GM19025 (cell line): ENCODE data around the gene APBB2.
"Not testable (repeated sequence)": the region's sequence is repeated elsewhere in the genome, so short reads cannot be mapped to it uniquely, and the experiment has no call there.

ENCODE experiments used
- ATAC-seq: cut with Tn5 transposase; IDR thresholded peaks from one replicate; pipeline ENCODE4 v1.9.1; 2021; ENCODE audit warnings: mild to moderate bottlenecking, low read depth, moderate library complexity; ENCODE audit not compliant: unreplicated experiment

APBB2 gene

GRCh38 chr4:41039317-41039716, 175.0 kb downstream of the APBB2 start:
- no peak for ATAC-seq

DNA sequence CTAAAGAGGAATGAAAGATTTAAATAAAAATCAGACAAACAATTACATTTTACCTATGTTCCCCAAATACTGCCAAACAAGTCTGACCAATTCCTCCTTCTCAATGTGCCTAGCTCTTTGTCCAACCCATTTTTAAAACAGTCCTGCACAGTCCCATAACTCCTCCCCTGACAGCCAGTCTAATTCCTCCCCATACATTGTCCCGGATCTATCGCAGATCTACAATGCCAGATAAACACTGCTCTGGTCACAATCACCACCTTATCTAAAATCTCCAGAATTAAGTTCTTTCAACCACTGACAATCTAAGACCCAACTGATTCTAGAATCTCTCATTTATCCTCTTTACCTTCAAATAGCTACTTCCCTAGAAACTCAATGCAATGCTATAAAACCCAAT, 176.0 kb downstream of the APBB2 start:
- ATAC-seq: no peak

- no peak for ATAC-seq
Observed at GRCh38 chr4:41029098-41029497, 185.2 kb downstream of the APBB2 start.

- ATAC-seq: no peak
Observed at GRCh38 chr4:41028392-41029076, 185.8 kb downstream of the APBB2 start.

DNA sequence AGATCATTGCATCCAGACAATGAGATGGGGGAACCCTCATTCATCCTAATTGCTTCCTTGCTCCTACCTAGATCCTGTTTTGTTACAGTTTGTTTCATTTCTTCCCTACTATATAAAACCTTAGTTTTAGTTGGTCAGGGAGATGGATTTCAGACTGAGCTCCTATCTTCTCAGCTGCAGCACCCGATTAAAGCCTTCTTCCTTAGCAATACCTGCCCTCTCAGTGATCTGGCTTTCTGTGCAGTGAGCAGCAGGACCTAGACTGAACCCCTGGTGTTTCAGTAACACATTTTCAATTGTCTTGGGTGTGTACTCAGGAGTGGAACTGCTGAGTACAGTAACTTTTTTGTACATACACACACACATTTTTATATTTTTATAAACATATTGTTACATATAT, 187.4 kb downstream of the APBB2 start:
- ATAC-seq: no peak

DNA sequence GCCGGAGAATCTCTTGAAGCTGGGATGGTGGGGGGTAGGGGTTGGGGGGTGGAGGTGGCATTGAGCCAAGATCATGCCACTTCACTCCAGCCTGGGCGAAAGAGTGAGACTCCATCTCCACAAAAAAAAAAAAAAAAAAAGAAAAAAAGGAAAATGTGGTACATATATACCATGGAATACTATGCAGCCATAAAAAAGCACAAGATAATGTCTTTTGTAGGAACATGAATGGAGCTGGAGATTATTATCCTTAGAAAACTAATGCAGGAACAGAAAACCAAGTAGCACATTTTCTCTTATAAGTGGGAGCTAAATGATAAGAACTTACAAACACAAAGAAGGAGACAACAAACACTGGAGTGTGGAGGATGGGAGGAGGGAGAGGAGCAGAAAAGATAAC, 188.5 kb downstream of the APBB2 start:
- ATAC-seq: no peak

DNA sequence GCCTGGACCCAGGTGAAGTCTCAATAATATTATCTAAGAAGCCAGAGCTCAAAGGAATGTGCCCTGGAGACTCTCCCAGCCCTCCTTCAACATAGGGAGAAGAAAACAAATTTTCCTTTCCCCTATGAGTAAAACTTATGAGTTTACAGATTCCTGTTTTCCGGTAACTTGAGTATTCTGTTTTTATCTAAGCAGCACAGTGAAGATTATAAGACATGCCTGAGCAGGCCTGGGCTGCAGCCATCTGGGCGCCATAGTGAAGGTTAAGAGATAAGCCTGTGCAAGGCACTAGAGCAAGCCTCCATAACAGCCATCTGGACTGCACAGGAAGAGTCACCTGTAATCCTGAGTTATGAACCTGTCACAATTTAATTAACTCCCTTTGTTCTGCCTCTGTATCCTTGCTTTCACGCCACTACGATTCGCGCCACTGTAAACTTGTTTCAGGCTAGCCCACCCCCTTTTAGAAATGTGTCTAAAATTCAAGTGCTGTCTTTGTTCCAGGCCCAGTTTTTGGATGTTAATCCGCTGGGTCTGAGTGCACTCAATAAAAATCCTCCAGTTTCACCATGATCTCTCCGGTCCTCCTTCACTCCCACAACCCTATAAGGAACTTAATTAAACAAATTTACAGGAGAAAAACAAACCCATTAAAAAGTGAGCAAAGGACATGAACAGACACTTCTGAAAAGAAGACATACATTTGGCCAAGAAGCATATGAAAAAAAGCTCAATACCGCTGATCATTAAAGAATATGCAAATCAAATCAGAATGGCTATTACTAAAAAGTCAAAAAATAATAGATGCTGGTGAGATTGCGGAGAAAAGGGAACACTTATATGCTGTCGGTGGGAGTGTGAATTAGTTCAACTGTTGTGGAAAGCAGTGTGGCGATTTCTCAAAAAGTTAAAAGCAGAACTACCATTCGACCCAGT, 189.5 kb downstream of the APBB2 start:
- ATAC-seq: no peak

DNA sequence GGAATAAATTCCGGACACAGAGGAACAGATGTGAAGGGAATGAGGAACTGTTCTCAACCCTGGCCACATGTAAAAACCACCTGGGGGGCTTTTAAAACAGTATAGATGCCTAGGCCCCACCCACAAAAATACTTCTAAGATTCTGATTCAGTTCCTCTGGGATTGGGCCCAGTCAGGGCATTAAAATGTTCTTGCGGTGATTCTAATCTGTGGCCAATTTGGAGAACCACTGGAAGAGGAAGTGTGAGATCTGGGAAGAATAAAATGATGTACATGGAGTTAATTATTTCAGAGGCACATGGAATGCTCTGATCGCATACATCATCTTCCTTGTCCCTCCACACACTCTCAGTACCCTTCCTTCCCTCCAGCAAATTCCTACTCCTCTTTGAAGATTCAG, 192.2 kb downstream of the APBB2 start:
- no peak for ATAC-seq

DNA sequence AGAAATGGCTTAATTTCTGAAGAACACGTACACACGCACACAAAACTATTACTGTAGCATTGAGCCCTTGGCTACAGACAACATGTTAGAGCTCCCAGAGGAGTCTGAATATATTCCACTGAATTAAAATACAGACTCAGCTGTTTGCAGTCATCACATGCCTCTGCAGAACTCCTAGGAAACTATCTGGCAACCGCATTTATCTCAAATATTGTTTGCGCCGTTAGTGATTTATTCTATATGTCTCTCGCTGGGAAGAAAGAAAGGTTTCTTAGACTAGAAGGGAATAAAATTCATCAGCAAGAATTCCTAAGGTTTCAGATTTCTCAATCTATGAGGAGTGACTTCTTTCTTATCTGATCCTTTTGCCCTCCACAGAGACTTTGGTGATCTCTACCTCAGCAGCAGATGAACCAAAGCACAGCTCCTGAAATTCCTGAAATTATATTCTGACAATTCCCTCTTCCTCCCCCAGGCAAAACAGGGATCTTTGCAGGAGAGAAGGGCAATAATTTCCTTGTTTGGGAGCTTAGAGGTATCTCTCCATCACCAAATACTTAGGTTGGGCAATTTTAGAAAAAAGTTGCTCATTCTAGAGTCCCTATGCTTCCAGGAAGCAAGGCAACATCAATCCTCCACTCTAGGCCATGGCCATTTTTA, 199.2 kb downstream of the APBB2 start:
- no peak for ATAC-seq

- no peak for ATAC-seq
Observed at GRCh38 chr4:41014158-41014557, 200.2 kb downstream of the APBB2 start.

- no peak for ATAC-seq
Observed at GRCh38 chr4:41013746-41014145, 200.6 kb downstream of the APBB2 start.

DNA sequence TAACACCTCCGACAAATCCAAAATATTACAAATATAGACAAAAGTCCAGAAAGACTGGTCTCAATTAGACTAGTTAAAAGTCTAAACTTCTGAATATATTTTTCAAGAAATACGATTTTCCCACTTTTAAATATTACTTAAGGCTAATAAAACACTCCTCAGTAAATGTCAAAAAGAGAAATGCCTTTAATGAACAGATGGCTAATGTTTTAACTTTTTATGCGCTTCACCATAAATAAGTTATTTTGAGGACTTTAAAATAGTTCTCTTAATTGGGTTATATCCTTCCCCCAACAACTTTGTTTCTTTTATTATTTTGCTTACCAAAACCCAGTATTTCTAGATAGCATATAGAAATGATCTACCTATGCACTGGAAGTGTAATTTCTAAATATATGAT, 201.4 kb downstream of the APBB2 start:
- ATAC-seq: no peak

DNA sequence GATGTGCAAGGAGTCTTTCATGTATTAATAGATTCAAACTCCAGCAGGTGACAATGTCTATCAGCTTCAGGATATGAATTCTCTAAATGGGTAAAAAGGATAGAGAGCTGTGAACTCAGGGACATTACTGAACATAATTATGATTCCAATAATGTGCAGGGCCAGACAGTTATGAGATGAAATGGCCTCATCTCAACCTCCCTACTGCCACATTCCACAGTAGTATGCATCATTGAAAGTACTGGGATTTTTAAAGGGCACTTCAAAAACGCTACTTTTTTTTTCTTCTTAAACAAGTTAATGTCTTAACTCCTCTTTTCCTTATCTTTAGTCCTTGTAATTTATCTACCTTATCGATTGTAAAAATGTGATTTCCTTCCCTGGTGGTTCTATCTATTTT, 202.0 kb downstream of the APBB2 start:
- ATAC-seq: no peak

DNA sequence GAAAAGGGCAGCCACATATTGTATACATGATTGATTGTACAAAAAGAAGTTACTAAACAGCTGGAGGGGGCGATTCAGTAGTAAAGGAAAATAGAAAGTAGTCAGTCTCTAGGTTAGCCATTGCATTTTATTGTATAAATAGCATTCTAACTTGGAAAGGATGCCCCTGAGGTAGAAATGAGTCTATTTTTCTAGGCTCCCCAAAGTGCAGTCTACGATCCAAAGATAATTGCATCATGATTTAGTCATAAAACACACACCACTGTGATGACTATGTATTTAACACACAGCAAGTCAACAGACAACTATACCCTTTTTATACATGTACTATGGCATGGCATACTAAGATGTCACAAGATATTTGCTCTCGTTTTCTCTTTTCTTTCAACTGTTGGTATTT, 204.9 kb downstream of the APBB2 start:
- ATAC-seq: no peak

DNA sequence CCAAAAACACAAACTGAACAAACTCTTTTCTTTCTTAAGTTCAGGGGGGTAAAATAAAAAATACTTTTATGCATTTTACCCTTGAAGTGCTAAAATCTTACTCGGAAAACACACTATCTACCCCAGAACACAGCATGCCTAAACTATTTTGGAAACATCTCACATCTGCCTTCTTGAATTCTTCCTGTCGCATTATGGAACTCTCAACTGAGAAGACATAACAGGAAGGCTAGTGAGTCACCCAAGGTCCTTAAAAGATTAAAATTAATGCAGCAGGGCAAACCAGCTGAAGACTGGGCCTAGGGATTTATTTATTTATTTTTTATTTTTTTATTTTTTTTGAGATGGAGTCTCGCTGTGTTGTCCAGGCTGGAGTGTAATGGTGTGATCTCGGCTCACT, 208.2 kb downstream of the APBB2 start:
- no peak for ATAC-seq

- ATAC-seq: no peak
Observed at GRCh38 chr4:41002309-41002708, 212.0 kb downstream of the APBB2 start.

DNA sequence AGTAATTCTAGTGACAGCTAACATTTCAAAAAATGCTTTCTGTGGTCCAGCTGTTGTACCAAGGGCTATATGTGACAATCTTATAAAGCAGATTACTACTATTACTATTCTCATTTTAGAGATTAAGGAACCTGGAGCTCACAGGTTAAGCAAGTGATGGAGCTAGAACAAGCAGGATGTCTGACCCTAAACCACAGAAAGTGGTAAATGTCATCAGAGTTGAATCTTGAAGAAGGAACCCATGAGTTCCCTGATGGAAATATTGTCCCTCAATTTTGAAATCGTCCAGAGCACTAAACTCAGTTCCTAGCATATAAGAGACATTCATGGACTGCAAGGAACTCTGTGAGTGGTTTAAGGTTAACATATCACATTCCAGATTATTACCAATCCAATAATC, 214.0 kb downstream of the APBB2 start:
- ATAC-seq: no peak

DNA sequence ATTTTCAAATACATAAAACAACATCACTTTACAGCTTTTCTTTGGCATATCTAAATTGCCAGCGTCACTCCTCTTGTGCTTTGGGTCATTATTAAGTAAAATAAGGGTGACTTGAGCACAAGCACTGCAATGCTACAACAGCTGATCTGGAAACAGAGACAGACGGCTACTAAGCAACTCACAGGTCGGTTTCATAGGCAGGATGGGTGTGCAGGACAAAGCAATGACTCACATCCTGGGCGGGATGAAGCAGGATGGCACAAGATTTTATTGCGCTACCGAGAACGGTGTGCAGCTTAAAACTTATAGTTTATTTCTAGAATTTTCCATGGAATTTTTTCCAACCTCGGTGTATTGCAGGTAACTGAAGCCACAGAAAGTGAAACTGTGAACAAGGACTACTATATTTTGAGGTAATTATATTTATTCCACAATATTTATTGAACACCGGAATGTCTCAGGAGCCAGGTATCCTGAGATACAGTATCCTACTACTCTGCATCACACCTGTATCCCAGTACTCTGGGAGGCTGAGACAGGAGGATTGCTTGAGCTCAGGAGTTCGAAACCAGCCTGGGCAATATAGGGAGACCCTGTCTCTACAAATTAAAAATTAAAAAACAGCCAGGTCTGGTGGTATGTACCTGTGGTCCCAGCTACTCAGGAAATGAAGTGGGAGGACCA, 215.5 kb downstream of the APBB2 start:
- ATAC-seq: no peak

- no peak for ATAC-seq
Observed at GRCh38 chr4:40995850-40996249, 218.5 kb downstream of the APBB2 start.

- not testable (repeated sequence) for ATAC-seq
Observed at GRCh38 chr4:40994321-40994720, 220.0 kb downstream of the APBB2 start.

DNA sequence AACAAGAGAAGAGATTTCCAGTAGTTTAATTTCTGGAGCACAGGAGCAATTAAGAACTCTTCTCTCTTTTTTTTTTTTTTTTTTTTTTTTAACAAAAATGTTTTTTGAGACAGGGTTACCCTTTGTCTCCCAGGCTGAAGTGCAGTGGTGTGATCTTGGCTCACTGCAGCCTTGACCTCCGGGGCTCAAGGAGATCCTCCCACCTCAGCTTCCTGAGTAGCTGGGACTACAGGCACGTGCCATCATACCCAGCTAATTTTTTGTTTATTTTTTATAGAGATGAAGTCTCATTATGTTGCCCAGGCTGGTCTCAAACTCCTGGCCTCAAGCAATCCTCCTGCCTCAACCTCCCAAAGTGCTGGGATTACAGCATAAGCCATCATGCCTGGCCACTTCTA, 221.0 kb downstream of the APBB2 start:
- ATAC-seq: not testable (repeated sequence)
